HEK293T (cell line): ENCODE data around the gene PAM.
"Not testable (repeated sequence)": the region's sequence is repeated elsewhere in the genome, so short reads cannot be mapped to it uniquely, and the experiment has no call there.

Experiments used
- CTCF ChIA-PET: fragments of 350-600 bp; formaldehyde crosslinking; extraction: SDS; loops from one replicate; lab custom pipeline; 2021; ENCODE audit warnings: antibody characterized with exemption, inconsistent platforms; lab: Yijun Ruan, JAX
- POLR2A ChIA-PET: fragments of 350-600 bp; formaldehyde crosslinking; extraction: SDS; loops from one replicate; lab custom pipeline; 2020; ENCODE audit warnings: antibody characterized with exemption, inconsistent platforms; lab: Yijun Ruan, JAX
- DNase-seq: peaks from one replicate; pipeline ENCODE4 v3.0.0; 2012; ENCODE audit warnings: mixed read lengths; ENCODE audit errors: extremely low spot score
- ARNT ChIP-seq: fragments of 450-650 bp; IDR thresholded peaks from 2 replicates; pipeline ENCODE4 v1.6.1; 2017; ENCODE audit warnings: mild to moderate bottlenecking
- BHLHE40 ChIP-seq: fragments of 450-650 bp; IDR thresholded peaks from 2 replicates; pipeline ENCODE4 v1.6.1; 2016; ENCODE audit warnings: mild to moderate bottlenecking, moderate library complexity, borderline replicate concordance
- CTBP1 ChIP-seq: fragments of 450-650 bp; IDR thresholded peaks from 2 replicates; pipeline ENCODE4 v1.6.1; 2016; ENCODE audit warnings: borderline replicate concordance
- ELF4 ChIP-seq: fragments of 450-650 bp; IDR thresholded peaks from 2 replicates; pipeline ENCODE4 v1.6.1; 2017; ENCODE audit warnings: antibody characterized with exemption
- FOXA1 ChIP-seq: fragments of 450-650 bp; IDR thresholded peaks from 2 replicates; pipeline ENCODE4 v1.6.1; 2016; ENCODE audit warnings: mild to moderate bottlenecking
- FOXK2 ChIP-seq: fragments of 450-650 bp; IDR thresholded peaks from 2 replicates; pipeline ENCODE4 v1.6.1; 2016; ENCODE audit warnings: mild to moderate bottlenecking
- FOXM1 ChIP-seq: fragments of 450-650 bp; IDR thresholded peaks from 2 replicates; pipeline ENCODE4 v1.6.1; 2017; ENCODE audit warnings: mild to moderate bottlenecking, borderline replicate concordance
- HDGF ChIP-seq: fragments of 450-650 bp; IDR thresholded peaks from 2 replicates; pipeline ENCODE4 v1.6.1; 2017; ENCODE audit warnings: antibody characterized with exemption, borderline replicate concordance
- L3MBTL2 ChIP-seq: fragments of 450-650 bp; conservative IDR thresholded peaks from 2 replicates; pipeline ENCODE4 v1.6.1; 2016; ENCODE audit warnings: mild to moderate bottlenecking
- LEF1 ChIP-seq: fragments of 450-650 bp; IDR thresholded peaks from 2 replicates; pipeline ENCODE4 v1.6.1; 2017; ENCODE audit warnings: mild to moderate bottlenecking, borderline replicate concordance
- NFRKB ChIP-seq: fragments of 450-650 bp; IDR thresholded peaks from 2 replicates; pipeline ENCODE4 v1.6.1; 2016; ENCODE audit warnings: mild to moderate bottlenecking, moderate library complexity
- PKNOX1 ChIP-seq: fragments of 450-650 bp; IDR thresholded peaks from 2 replicates; pipeline ENCODE4 v1.6.1; 2016
- SP1 ChIP-seq: fragments of 450-650 bp; IDR thresholded peaks from 2 replicates; pipeline ENCODE4 v1.6.1; 2017
- SUZ12 ChIP-seq: fragments of 450-650 bp; IDR thresholded peaks from 2 replicates; pipeline ENCODE4 v1.6.1; 2016; ENCODE audit warnings: mild to moderate bottlenecking
- TARDBP ChIP-seq: fragments of 450-650 bp; IDR thresholded peaks from 2 replicates; pipeline ENCODE4 v1.6.1; 2016
- ZNF384 ChIP-seq: fragments of 450-650 bp; IDR thresholded peaks from 2 replicates; pipeline ENCODE4 v1.6.1; 2016

PAM gene

GRCh38 chr5:102749416-102750030 lies 5.6 kb upstream of the PAM start:
- CTCF ChIA-PET = interaction anchor here (0.6 kb wide), 1 partner anchor 192 kb away, joined by 4 read pairs; no protein-coding TSS in a partner anchor
- POLR2A ChIA-PET = no interaction called here
- no peak for TF ChIP-seq ZNF384
- TF ChIP-seq PKNOX1 = peak; percentile 7; the same call in 1 of the 2 replicates
- DNase-seq = no peak

- TF ChIP-seq HDGF = no peak
- peak; percentile 85; the same call in 1 of the 2 replicates for TF ChIP-seq CTBP1
- peak; percentile 50; the same call in 1 of the 2 replicates for TF ChIP-seq ARNT
- no peak for TF ChIP-seq NFRKB
- peak; percentile 92 for TF ChIP-seq PKNOX1
- ChIA-PET CTCF (interaction anchor here (0.6 kb wide), 1 partner anchor 193 kb away, joined by 4 read pairs; no protein-coding TSS in a partner anchor), POLR2A (no interaction called here)
- DNase-seq = no peak
Measured at GRCh38 chr5:102750151-102750834, 4.8 kb upstream of the PAM start.

GRCh38 chr5:102751903-102752376 lies 3.2 kb upstream of the PAM start:
- CTCF ChIA-PET, POLR2A ChIA-PET, DNase-seq: not testable (repeated sequence)

GRCh38 chr5:102753889-102754766 lies 977 bp upstream of the PAM start:
- ChIA-PET CTCF (interaction anchor here (0.7 to 0.8 kb wide), 2 partner anchors 44 to 202 kb away, joined by 3 to 4 read pairs; no protein-coding TSS in a partner anchor), POLR2A (interaction anchor here (1.0 to 3.7 kb wide), 4 partner anchors 10 to 506 kb away, joined by 3 to 22 read pairs (median 5); partner anchors contain the start of genes GIN1 and PPIP5K2)
- no peak for DNase-seq
- no peak for TF ChIP-seq FOXK2
- no peak for TF ChIP-seq SP1
- TF ChIP-seq NFRKB = no peak

GRCh38 chr5:102755686-102756371 lies 724 bp downstream of the PAM start:
- 0 out of 2 replicates have a peak, but pooled peaks have one; percentile 37 for TF ChIP-seq CTBP1
- no peak for TF ChIP-seq NFRKB
- no peak for TF ChIP-seq ELF4
- peak; percentile 56 for DNase-seq
- CTCF ChIA-PET = interaction anchor here (0.6 to 1.3 kb wide), 4 partner anchors 24 to 383 kb away, joined by 3 to 4 read pairs (median 3); no protein-coding TSS in a partner anchor
- POLR2A ChIA-PET = interaction anchor here (0.6 to 3.7 kb wide), 20 partner anchors 9 to 364 kb away, joined by 3 to 22 read pairs (median 4); partner anchors contain the start of genes GIN1 and PPIP5K2

GRCh38 chr5:102758576-102758975 lies 3.5 kb downstream of the PAM start:
- no peak for DNase-seq
- ChIA-PET POLR2A (interaction anchor here (1.4 kb wide), 1 partner anchor 361 kb away, joined by 4 read pairs; the partner anchor contains the start of genes GIN1 and PPIP5K2), CTCF (interaction anchor here (0.6 kb wide), 1 partner anchor 69 kb away, joined by 3 read pairs; no protein-coding TSS in a partner anchor)
- TF ChIP-seq FOXK2 = no peak
- no peak for TF ChIP-seq TARDBP
- TF ChIP-seq SP1 = no peak
- TF ChIP-seq ARNT = no peak
- no peak for TF ChIP-seq NFRKB
- TF ChIP-seq PKNOX1 = no peak
- TF ChIP-seq HDGF = no peak
- TF ChIP-seq FOXA1 = no peak
- no peak for TF ChIP-seq ELF4
- no peak for TF ChIP-seq SUZ12
- no peak for TF ChIP-seq FOXM1
- TF ChIP-seq CTBP1 = no peak
- TF ChIP-seq LEF1 = no peak
- no peak for TF ChIP-seq BHLHE40
- no peak for TF ChIP-seq ZNF384
- TF ChIP-seq L3MBTL2 = no peak
